IPS DF 4.7 (cell line): ENCODE measurements around the gene PITX2.

Source experiments
- DNase-seq: peaks from one replicate; pipeline ENCODE4 v3.0.0-alpha.2; 2013; ENCODE audit warnings: low spot score; ENCODE audit errors: extremely low read depth

The PITX2 gene

GRCh38 chr4:110624904-110625494 is 2.1 kb upstream of the PITX2 start:
- no peak for DNase-seq

GRCh38 chr4:110624398-110624780 is 1.5 kb upstream of the PITX2 start:
- DNase-seq = no peak

GRCh38 chr4:110623718-110624397 is 981 bp upstream of the PITX2 start:
- DNase-seq = no peak

GRCh38 chr4:110621839-110622751 is 782 bp downstream of the PITX2 start:
- DNase-seq = no peak

GRCh38 chr4:110621328-110621812 is 1.5 kb downstream of the PITX2 start:
- no peak for DNase-seq

- DNase-seq = no peak
Measured at GRCh38 chr4:110620691-110621327, 2.1 kb downstream of the PITX2 start.

GRCh38 chr4:110620322-110620690 is 2.6 kb downstream of the PITX2 start:
- no peak for DNase-seq

GRCh38 chr4:110619463-110620247 is 3.2 kb downstream of the PITX2 start:
- DNase-seq = no peak

- no peak for DNase-seq
Measured at GRCh38 chr4:110618581-110619462, 4.1 kb downstream of the PITX2 start.

- no peak for DNase-seq
Measured at GRCh38 chr4:110617646-110618580, 5.0 kb downstream of the PITX2 start.

- DNase-seq = no peak
Measured at GRCh38 chr4:110617075-110617640, 5.7 kb downstream of the PITX2 start.

- no peak for DNase-seq
Measured at GRCh38 chr4:110616238-110617074, 6.4 kb downstream of the PITX2 start.

GRCh38 chr4:110615353-110616237 is 7.3 kb downstream of the PITX2 start:
- no peak for DNase-seq

- no peak for DNase-seq
Measured at GRCh38 chr4:110614976-110615352, 7.9 kb downstream of the PITX2 start.

GRCh38 chr4:110614173-110614963 is 8.5 kb downstream of the PITX2 start:
- no peak for DNase-seq

- no peak for DNase-seq
Measured at GRCh38 chr4:110613745-110614144, 9.1 kb downstream of the PITX2 start.
